Ovary (tissue), 3 donors: ENCODE measurements around the gene SMC1B.

Experiments
- CTCF ChIP-seq, 3 donors: fragments of 450-650 bp in 2 of 3; fragments of 200-600 bp in 1 of 3; IDR thresholded peaks; one replicate each; pipeline versions ENCODE4 v1.5.1 to v1.8.0; 2016 to 2022; ENCODE audit warnings: antibody characterized with exemption in 3 of 3, mild to moderate bottlenecking in 1 of 3
- EP300 ChIP-seq: sonication (generic); formaldehyde crosslinking; IDR thresholded peaks from one replicate; pipeline ENCODE4 v1.6.1; 2017; ENCODE audit warnings: antibody characterized with exemption
- POLR2A ChIP-seq: fragments of 450-650 bp; IDR thresholded peaks from one replicate; pipeline ENCODE4 v1.6.1; 2017; ENCODE audit warnings: antibody characterized with exemption, mild to moderate bottlenecking, moderate library complexity
- donor health status: DM: no; HTN: no; CAD: no.

- no peak for TF ChIP-seq CTCF (IDR thresholded peaks at IDR 0.05)
- no peak for TF ChIP-seq POLR2A
- TF ChIP-seq EP300 = no peak
Measured at GRCh38 chr22:45407793-45408192, 5.6 kb downstream of the SMC1B start.
